ENCODE results near the gene VPS13D.

GRCh38 chr1:12324423-12324822 is 94.6 kb downstream of the VPS13D start:
- TF ChIP-seq NFRKB (IDR thresholded peaks at IDR 0.05), result no peak
- no peak for TF ChIP-seq TARDBP (IDR thresholded peaks at IDR 0.05)
- TF ChIP-seq ARNT (IDR thresholded peaks at IDR 0.05), result no peak
- no peak for TF ChIP-seq LEF1 (IDR thresholded peaks at IDR 0.05; ENCODE audit: borderline replicate concordance)
- TF ChIP-seq HDGF (IDR thresholded peaks at IDR 0.05; ENCODE audit: borderline replicate concordance), result no peak
- no peak for TF ChIP-seq ELF4 (IDR thresholded peaks at IDR 0.05)
- TF ChIP-seq FOXM1 (IDR thresholded peaks at IDR 0.05; ENCODE audit: borderline replicate concordance), result no peak
- TF ChIP-seq ZNF384 (IDR thresholded peaks at IDR 0.05), result no peak
- no peak for TF ChIP-seq L3MBTL2 (conservative IDR thresholded peaks at IDR 0.05)
